HG03520 (cell line): ENCODE results near the gene TCHH.

ENCODE experiments used
- ATAC-seq: cut with Tn5 transposase; IDR thresholded peaks from one replicate; pipeline ENCODE4 v1.9.1; 2021; ENCODE audit warnings: mild to moderate bottlenecking, moderate library complexity; ENCODE audit not compliant: unreplicated experiment

The TCHH gene

DNA sequence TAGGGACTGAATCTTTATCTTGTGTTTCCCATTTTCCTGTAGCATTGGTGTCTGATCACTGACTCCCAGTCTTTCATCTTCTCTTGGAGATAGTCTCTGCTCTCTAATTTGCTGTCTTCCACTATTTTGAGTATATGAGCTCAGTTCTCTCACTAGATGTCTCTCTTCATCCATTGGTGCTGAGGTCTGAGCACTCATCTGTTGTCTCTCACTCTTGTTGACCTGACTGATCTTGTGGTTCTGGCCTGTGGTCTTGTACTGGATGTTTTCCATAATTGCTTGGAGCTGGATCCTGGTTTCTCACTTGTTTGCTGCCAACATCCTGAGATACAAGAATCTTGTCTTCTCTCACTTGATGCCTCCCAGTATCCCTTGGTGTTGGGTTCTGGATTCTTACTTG lies 53.3 kb downstream of the TCHH start:
- no peak for ATAC-seq
